Measurements from ENCODE around the gene LDLRAP1.
A peak's percentile ranks its signal among the peaks of the same experiment; 100 is the strongest.

LDLRAP1 gene

DNA sequence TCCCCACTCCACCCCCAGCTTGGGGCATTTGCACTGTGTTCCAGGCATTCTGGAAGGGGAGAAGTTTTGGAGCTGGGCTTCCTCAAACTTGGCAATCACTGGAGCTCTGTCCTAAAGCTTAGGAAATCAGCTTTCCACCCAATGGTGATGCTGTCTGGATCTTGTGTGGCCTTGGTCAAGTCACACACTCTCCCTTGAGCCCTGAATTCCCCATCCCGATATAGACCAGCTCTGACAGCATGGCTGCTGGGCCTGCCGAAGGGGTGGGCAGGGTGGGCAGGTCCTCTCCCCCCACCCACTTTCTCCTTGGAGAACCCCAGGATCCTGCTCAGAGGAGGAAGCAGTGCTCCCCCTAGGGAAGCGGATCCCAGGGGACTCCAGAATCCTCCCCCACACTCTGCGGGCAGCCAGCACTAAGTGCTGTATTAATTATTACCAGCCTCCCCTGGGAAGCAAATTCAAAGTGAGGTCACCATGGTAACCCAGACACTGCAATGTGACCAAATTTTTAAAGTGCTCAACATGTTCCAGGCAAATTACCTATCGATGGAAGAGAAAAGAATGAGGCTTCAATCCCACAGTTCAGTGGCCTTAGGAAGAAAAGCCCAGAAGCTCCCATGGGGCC, 21.3 kb upstream of the LDLRAP1 start:
- H3K4me2 ChIP-seq (ENCODE audit: low read length) = no peak overlapping the region
- H3K27ac ChIP-seq (ENCODE audit: low read depth, low read length) = no peak overlapping the region
- H3K36me3 ChIP-seq (ENCODE audit: control insufficient read depth, low read length) = no peaks in the 10 kb centered on the region
- H3K9me2 ChIP-seq (replicated peaks; ENCODE audit: control insufficient read depth, low read length) = no peaks in the 10 kb centered on the region
- H3F3A ChIP-seq (ENCODE audit: control insufficient read depth, insufficient read depth) = no peaks in the 10 kb centered on the region
- no peak for TF ChIP-seq EZH2phosphoT487 (IDR thresholded peaks at IDR 0.05; ENCODE audit: borderline replicate concordance, low read length)
- TF ChIP-seq, protein P1, sequence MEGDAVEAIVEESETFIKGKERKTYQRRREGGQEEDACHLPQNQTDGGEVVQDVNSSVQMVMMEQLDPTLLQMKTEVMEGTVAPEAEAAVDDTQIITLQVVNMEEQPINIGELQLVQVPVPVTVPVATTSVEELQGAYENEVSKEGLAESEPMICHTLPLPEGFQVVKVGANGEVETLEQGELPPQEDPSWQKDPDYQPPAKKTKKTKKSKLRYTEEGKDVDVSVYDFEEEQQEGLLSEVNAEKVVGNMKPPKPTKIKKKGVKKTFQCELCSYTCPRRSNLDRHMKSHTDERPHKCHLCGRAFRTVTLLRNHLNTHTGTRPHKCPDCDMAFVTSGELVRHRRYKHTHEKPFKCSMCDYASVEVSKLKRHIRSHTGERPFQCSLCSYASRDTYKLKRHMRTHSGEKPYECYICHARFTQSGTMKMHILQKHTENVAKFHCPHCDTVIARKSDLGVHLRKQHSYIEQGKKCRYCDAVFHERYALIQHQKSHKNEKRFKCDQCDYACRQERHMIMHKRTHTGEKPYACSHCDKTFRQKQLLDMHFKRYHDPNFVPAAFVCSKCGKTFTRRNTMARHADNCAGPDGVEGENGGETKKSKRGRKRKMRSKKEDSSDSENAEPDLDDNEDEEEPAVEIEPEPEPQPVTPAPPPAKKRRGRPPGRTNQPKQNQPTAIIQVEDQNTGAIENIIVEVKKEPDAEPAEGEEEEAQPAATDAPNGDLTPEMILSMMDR (IDR thresholded peaks at IDR 0.05; ENCODE audit: low read depth, low read length, poor library complexity, severe bottlenecking) = no peak
- no peaks in the 10 kb centered on the region for H3K79me2 ChIP-seq (ENCODE audit: control insufficient read depth, low read length)
- 0 out of 2 replicates have a peak, but pooled peaks cover 4% of the 10 kb centered on the region for H3K27me3 ChIP-seq (ENCODE audit: control insufficient read depth, low read length)
- H3K4me3 ChIP-seq (ENCODE audit: low read length) = no peak overlapping the region
- no peaks in the 10 kb centered on the region for H3K9me3 ChIP-seq (ENCODE audit: control insufficient read depth, insufficient read depth, low read length)
- H3K4me1 ChIP-seq (ENCODE audit: control insufficient read depth, low read length) = 0 out of 2 replicates have a peak, but pooled peaks cover 2% of the 10 kb centered on the region
- no peaks in the 10 kb centered on the region for H4K20me1 ChIP-seq (ENCODE audit: control insufficient read depth, insufficient read depth, low read depth, low read length)

DNA sequence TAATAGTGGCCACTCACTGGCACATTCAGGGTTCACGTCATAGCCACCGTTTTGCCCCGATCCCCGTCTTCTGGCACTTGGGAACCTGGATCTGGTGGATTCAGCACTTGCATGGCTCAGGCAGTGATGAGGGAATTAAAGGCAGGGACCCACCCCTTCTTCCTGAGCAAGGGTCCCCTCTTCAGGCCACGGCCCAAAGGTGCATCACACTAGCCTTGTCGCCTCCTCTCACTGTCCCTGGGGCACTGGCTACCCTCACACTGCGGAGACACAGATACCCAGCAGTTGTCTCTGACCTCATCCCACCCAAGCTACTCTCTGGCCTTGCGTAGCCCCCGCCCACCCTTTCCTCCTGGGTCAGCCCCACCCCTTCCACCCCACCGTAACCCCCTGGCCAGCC, 19.9 kb upstream of the LDLRAP1 start:
- Histone ChIP-seq H3K36me3 (ENCODE audit: control insufficient read depth, low read length) (no peaks in the 10 kb centered on the region), H3K79me2 (ENCODE audit: control insufficient read depth, low read length) (no peaks in the 10 kb centered on the region), H3K4me3 (ENCODE audit: low read length) (no peak overlapping the region), H3K4me1 (ENCODE audit: control insufficient read depth, low read length) (0 out of 2 replicates have a peak, but pooled peaks cover 2% of the 10 kb centered on the region), H3K9me3 (ENCODE audit: control insufficient read depth, insufficient read depth, low read length) (no peaks in the 10 kb centered on the region), H3K9me2 (replicated peaks; ENCODE audit: control insufficient read depth, low read length) (no peaks in the 10 kb centered on the region), H3K27me3 (ENCODE audit: control insufficient read depth, low read length) (0 out of 2 replicates have a peak, but pooled peaks cover 4% of the 10 kb centered on the region), H3K27ac (ENCODE audit: low read depth, low read length) (no peak overlapping the region), H4K20me1 (ENCODE audit: control insufficient read depth, insufficient read depth, low read depth, low read length) (no peaks in the 10 kb centered on the region), H3K4me2 (ENCODE audit: low read length) (no peak overlapping the region), H3F3A (ENCODE audit: control insufficient read depth, insufficient read depth) (no peaks in the 10 kb centered on the region)
- TF ChIP-seq, protein P1 (IDR thresholded peaks at IDR 0.05; ENCODE audit: low read depth, low read length, poor library complexity, severe bottlenecking) = peak; percentile 59
- no peak for TF ChIP-seq EZH2phosphoT487 (IDR thresholded peaks at IDR 0.05; ENCODE audit: borderline replicate concordance, low read length)

DNA sequence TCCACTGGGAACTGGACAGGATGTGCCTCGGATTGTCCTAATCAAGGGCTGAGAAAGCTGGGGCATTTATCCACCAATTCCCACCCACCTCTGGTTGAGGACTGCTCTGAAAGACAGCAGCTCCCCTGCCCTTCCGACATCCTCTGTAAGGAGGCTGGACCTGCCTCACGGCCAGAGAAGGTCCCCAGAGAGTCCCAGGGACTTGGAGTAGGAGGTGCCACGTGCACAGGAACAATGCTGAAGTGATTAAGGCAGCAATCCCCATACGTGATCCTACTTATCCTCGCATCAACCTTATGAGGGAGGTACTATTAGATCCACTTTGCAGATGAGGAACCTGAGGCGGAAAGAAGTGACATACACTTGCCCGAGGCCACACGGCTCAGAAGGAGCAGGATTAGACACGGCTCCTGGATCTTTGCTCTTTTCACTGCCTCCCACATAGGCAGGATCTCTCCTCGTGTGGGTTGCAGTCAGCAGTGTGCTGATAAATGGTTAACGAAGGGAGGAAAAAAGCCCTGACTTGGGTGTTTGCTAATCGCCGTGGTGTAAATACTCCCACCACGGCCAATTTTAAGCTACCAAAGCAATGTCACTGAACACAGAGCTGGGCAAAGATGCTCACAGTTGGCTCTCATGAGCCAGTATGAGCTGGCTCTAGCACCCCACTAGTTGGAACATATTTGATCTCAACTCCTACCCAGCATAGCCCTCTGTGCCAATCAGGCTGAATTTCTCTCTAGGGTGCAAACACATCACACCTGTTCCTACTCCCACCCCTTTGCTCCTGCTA, 18.6 kb upstream of the LDLRAP1 start:
- Histone ChIP-seq H3K4me2 (ENCODE audit: low read length) (no peak overlapping the region), H3K36me3 (ENCODE audit: control insufficient read depth, low read length) (no peaks in the 10 kb centered on the region), H3F3A (ENCODE audit: control insufficient read depth, insufficient read depth) (no peaks in the 10 kb centered on the region), H3K9me2 (replicated peaks; ENCODE audit: control insufficient read depth, low read length) (no peaks in the 10 kb centered on the region), H3K4me1 (ENCODE audit: control insufficient read depth, low read length) (0 out of 2 replicates have a peak, but pooled peaks cover 2% of the 10 kb centered on the region), H3K4me3 (ENCODE audit: low read length) (no peak overlapping the region), H3K27ac (ENCODE audit: low read depth, low read length) (no peak overlapping the region), H3K27me3 (ENCODE audit: control insufficient read depth, low read length) (0 out of 2 replicates have a peak, but pooled peaks cover 4% of the 10 kb centered on the region), H3K79me2 (ENCODE audit: control insufficient read depth, low read length) (no peaks in the 10 kb centered on the region), H3K9me3 (ENCODE audit: control insufficient read depth, insufficient read depth, low read length) (no peaks in the 10 kb centered on the region), H4K20me1 (ENCODE audit: control insufficient read depth, insufficient read depth, low read depth, low read length) (no peaks in the 10 kb centered on the region)
- TF ChIP-seq, protein P1 (IDR thresholded peaks at IDR 0.05; ENCODE audit: low read depth, low read length, poor library complexity, severe bottlenecking) = no peak
- TF ChIP-seq EZH2phosphoT487 (IDR thresholded peaks at IDR 0.05; ENCODE audit: borderline replicate concordance, low read length) = no peak

All from DOHH2 (cell line).